ENCODE results near the gene PCDH17. TPM values are rescaled to one million over a fixed set of nuclear protein-coding genes. Genes with fewer than 3 reads are reported as not detected.

PCDH17 gene
- total and polyA plus RNA-seq, 2 of the 8 experiments (the other 6 are each of a cell fraction or from before 2014, with no cell fraction given): 0.20 to 0.60 TPM

DNA sequence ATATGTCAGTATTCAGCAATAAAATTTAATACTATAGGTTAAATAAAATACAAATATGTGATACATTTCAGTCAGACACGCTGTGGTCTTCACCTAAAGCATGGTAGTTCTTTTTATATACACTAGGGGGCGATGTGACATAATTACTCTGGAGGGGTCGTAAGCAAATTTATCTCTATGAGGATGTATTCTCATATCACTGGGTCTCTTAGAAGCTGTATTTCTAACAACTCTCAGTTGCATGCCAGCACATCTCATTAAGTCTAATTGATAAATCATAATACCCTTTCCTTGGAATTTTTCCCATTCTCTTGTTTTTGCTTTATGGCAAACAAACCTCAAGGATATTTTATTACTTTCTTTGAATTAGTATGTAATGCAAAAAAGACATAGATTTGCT lies 3.9 kb upstream of the PCDH17 start:
- Histone ChIP-seq H4K8ac (ENCODE audit: extremely low read depth, insufficient read depth, low read length) (no peak overlapping the region), H3K4ac (replicated peaks; ENCODE audit: insufficient read length, low read depth, low read length) (no peak overlapping the region), H3K36me3 (ENCODE audit: control insufficient read depth in 2 of 4, insufficient read depth in 4 of 4, low read length in 3 of 4) (no peaks in the 10 kb centered on the region), H2AFZ (ENCODE audit: low read length) (no peak overlapping the region), H3K4me1 (replicated peaks in 1 of 4; ENCODE audit: control insufficient read depth in 3 of 4, insufficient read depth in 4 of 4, low read length in 3 of 4) (peaks cover 0 to 12% (median 5%) of the 10 kb centered on the region in 4 experiments; a peak in 6 of 7 replicates), H3K27ac (ENCODE audit: low read depth, low read length) (no peak overlapping the region), H3K18ac (ENCODE audit: extremely low read depth, low read length) (no peak overlapping the region), H3K23me2 (ENCODE audit: low read depth, low read length) (peaks cover 25% of the 10 kb centered on the region), H2BK5ac (ENCODE audit: low read depth, low read length) (no peak overlapping the region), H3K79me1 (ENCODE audit: low read depth, low read length) (no peaks in the 10 kb centered on the region), H2BK15ac (ENCODE audit: low read length) (no peak overlapping the region), H3K4me2 (ENCODE audit: insufficient read depth in 1 of 2, low read depth in 2 of 2, low read length in 2 of 2) (no peak overlapping the region), H3K27me3 (replicated peaks in 1 of 4; ENCODE audit: control insufficient read depth in 3 of 4, extremely low read depth in 1 of 4, insufficient read depth in 3 of 4, low read length in 3 of 4) (peaks cover 21 to 46% (median 37%) of the 10 kb centered on the region in 4 experiments), H3K79me2 (ENCODE audit: control insufficient read depth in 1 of 2, insufficient read depth in 2 of 2, low read length in 2 of 2) (no peaks in the 10 kb centered on the region), H4K20me1 (replicated peaks in 1 of 2; ENCODE audit: control insufficient read depth in 1 of 2, insufficient read depth in 2 of 2, low read length in 2 of 2) (no peaks in the 10 kb centered on the region), H3K23ac (ENCODE audit: insufficient read length) (no peak overlapping the region), H3K9ac (replicated peaks in 1 of 4; ENCODE audit: extremely low read depth in 1 of 4, low read depth in 3 of 4, low read length in 3 of 4) (no peak overlapping the region), H3K9me3 (ENCODE audit: insufficient read depth in 2 of 2, low read depth in 1 of 2, low read length in 1 of 2) (no peaks in the 10 kb centered on the region), H4K91ac (replicated peaks; ENCODE audit: insufficient read length, low read length) (no peak overlapping the region), H2BK120ac (replicated peaks; ENCODE audit: low read depth, low read length) (no peak overlapping the region), H2BK12ac (ENCODE audit: low read depth, low read length) (no peak overlapping the region), H3K4me3 (ENCODE audit: extremely low read depth in 1 of 4, insufficient read depth in 2 of 4, low read depth in 3 of 4, low read length in 4 of 4) (no peak overlapping the region), H4K5ac (ENCODE audit: insufficient read length, low read depth, low read length) (no peak overlapping the region), H2AK5ac (ENCODE audit: low read depth, low read length) (no peak overlapping the region), H3K14ac (ENCODE audit: insufficient read length) (no peak overlapping the region), H2BK20ac (ENCODE audit: low read length) (no peak overlapping the region), H3K56ac (replicated peaks; ENCODE audit: insufficient read length, low read depth, low read length) (no peak overlapping the region)
- DNase-seq (ENCODE audit: low read depth in 1 of 2, low spot score in 2 of 2) (no peak), FAIRE-seq (no peak)
- WGBS, 2 experiments (ENCODE audit: extremely low coverage in 1 of 2, insufficient coverage in 1 of 2, insufficient read length in 1 of 2, insufficient replicate concordance in 2 of 2, low coverage in 1 of 2, low lambda C conversion rate in 2 of 2, missing lambda C conversion rate in 1 of 2): 5% methylated on average over 3 of the region's 3 CpGs; no CpG with 5 or more reads in 1 of the 2 experiments
- CTCF ChIA-PET (ENCODE audit: partially characterized antibody): interaction anchor here (0.6 to 8.2 kb wide), 12 partner anchors 17 to 1257 kb away, joined by 3 to 107 read pairs (median 3); no protein-coding TSS in a partner anchor
- POLR2A ChIA-PET (ENCODE audit: partially characterized antibody): no interaction called here
- no peak for TF ChIP-seq NANOG (IDR thresholded peaks at IDR 0.05; ENCODE audit: insufficient read depth, low read depth, low read length, poor library complexity, severe bottlenecking)
- TF ChIP-seq GABPA (IDR thresholded peaks at IDR 0.05; ENCODE audit: borderline replicate concordance, insufficient read depth, low read length): no peak
- TF ChIP-seq RAD21 (IDR thresholded peaks at IDR 0.05 in 1 of 2, conservative IDR thresholded peaks at IDR 0.05 in 1 of 2; ENCODE audit: low read depth in 2 of 2, low read length in 2 of 2): peak; percentile 62 to 63
- no peak for TF ChIP-seq TAF1 (IDR thresholded peaks at IDR 0.05; ENCODE audit: low read depth, low read length)
- TF ChIP-seq, protein P1, sequence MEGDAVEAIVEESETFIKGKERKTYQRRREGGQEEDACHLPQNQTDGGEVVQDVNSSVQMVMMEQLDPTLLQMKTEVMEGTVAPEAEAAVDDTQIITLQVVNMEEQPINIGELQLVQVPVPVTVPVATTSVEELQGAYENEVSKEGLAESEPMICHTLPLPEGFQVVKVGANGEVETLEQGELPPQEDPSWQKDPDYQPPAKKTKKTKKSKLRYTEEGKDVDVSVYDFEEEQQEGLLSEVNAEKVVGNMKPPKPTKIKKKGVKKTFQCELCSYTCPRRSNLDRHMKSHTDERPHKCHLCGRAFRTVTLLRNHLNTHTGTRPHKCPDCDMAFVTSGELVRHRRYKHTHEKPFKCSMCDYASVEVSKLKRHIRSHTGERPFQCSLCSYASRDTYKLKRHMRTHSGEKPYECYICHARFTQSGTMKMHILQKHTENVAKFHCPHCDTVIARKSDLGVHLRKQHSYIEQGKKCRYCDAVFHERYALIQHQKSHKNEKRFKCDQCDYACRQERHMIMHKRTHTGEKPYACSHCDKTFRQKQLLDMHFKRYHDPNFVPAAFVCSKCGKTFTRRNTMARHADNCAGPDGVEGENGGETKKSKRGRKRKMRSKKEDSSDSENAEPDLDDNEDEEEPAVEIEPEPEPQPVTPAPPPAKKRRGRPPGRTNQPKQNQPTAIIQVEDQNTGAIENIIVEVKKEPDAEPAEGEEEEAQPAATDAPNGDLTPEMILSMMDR (IDR thresholded peaks at IDR 0.05; ENCODE audit: control extremely low read depth in 1 of 3, insufficient read depth in 1 of 3, low read depth in 1 of 3, low read length in 3 of 3): peak in 1 of 3 experiments; percentile 59; a peak in 2 of 4 replicates
- no peak for TF ChIP-seq SIRT6 (IDR thresholded peaks at IDR 0.05; ENCODE audit: low read length)

Measured in H1 (cell line).